MCF 10A (cell line): ENCODE measurements around the gene RDM1. TPM values are rescaled to one million over a fixed set of nuclear protein-coding genes. Genes with fewer than 3 reads are reported as not detected.

Source experiments
- BruUV-seq: library from RNA; stranded (reverse); fragments of 400-500 nt; replicated peaks from 2 replicates; lab custom pipeline; 2021; lab: Mats Ljungman, UMichigan
- CTCF ChIA-PET: fragments of 300-600 bp; sonication (Branson Sonifier 250); formaldehyde crosslinking; extraction: SDS; loops from one replicate; lab custom pipeline; 2021; ENCODE audit warnings: antibody characterized with exemption, inconsistent platforms; lab: Yijun Ruan, JAX
- POLR2A ChIA-PET: fragments of 300-600, 350-650 bp; sonication (Branson Sonifier 250); formaldehyde crosslinking; extraction: SDS; loops from one replicate; lab custom pipeline; 2020; ENCODE audit warnings: antibody characterized with exemption, inconsistent platforms; lab: Yijun Ruan, JAX
- DNase-seq: peaks from one replicate; pipeline ENCODE4 v3.0.0-alpha.2; 2018; ENCODE audit not compliant: unreplicated experiment
- H3K27ac Mint-ChIP-seq: one replicate; pipeline ENCODE4 v1.8.0; 2022; ENCODE audit warnings: mild to moderate bottlenecking, low read depth, mixed read lengths; ENCODE audit not compliant: unreplicated experiment
- H3K27me3 Mint-ChIP-seq: one replicate; pipeline ENCODE4 v1.8.0; 2022; ENCODE audit warnings: mixed read lengths; ENCODE audit not compliant: insufficient read depth, unreplicated experiment
- H3K36me3 Mint-ChIP-seq: one replicate; pipeline ENCODE4 v1.8.0; 2022; ENCODE audit warnings: mild to moderate bottlenecking, moderate library complexity, mixed read lengths; ENCODE audit not compliant: insufficient read depth, unreplicated experiment
- H3K4me1 Mint-ChIP-seq: one replicate; pipeline ENCODE4 v1.8.0; 2022; ENCODE audit warnings: mixed read lengths; ENCODE audit not compliant: insufficient read depth, unreplicated experiment
- H3K4me3 Mint-ChIP-seq: one replicate; pipeline ENCODE4 v1.8.0; 2022; ENCODE audit warnings: mild to moderate bottlenecking, moderate library complexity, mixed read lengths; ENCODE audit not compliant: unreplicated experiment
- H3K9me3 Mint-ChIP-seq: one replicate; pipeline ENCODE4 v1.8.0; 2022; ENCODE audit warnings: mixed read lengths; ENCODE audit not compliant: unreplicated experiment
- intact Hi-C: fragments of 100-400 bp; cut with micrococcal nuclease; formaldehyde crosslinking; loops from 2 replicates; pipeline ENCODE4 v1.14.1; 2022
- total RNA-seq: library from RNA; stranded (reverse); gene quantifications from 2 replicates; pipeline ENCODE4 v1.2.3, GENCODE V29; 2022
- TF ChIP-seq, protein P1 (sequence below): fragments of 200-600 bp; IDR thresholded peaks from one replicate; pipeline ENCODE4 v1.8.0; 2022; ENCODE audit warnings: antibody characterized with exemption, mild to moderate bottlenecking; ENCODE audit not compliant: unreplicated experiment

The RDM1 gene
- total RNA-seq, 1 experiment from 2014 or later, result 2.6 TPM

GRCh38 chr17:35889818-35890773 is 40.5 kb downstream of the RDM1 start:
- Mint-ChIP-seq H3K4me3 (no peak overlapping the region), H3K9me3 (no peaks in the 10 kb centered on the region), H3K4me1 (peaks cover 15% of the 10 kb centered on the region), H3K27ac (peak overlapping the region; percentile 20), H3K36me3 (no peaks in the 10 kb centered on the region), H3K27me3 (no peaks in the 10 kb centered on the region)
- BruUV-seq, result no TSS peak
- intact Hi-C loops, result no loop called here
- CTCF ChIA-PET, result no interaction called here
- POLR2A ChIA-PET, result interaction anchor here (0.7 kb wide), 1 partner anchor 19 kb away, joined by 3 read pairs; no protein-coding TSS in a partner anchor
- DNase-seq, result peak; percentile 79
- TF ChIP-seq, protein P1, sequence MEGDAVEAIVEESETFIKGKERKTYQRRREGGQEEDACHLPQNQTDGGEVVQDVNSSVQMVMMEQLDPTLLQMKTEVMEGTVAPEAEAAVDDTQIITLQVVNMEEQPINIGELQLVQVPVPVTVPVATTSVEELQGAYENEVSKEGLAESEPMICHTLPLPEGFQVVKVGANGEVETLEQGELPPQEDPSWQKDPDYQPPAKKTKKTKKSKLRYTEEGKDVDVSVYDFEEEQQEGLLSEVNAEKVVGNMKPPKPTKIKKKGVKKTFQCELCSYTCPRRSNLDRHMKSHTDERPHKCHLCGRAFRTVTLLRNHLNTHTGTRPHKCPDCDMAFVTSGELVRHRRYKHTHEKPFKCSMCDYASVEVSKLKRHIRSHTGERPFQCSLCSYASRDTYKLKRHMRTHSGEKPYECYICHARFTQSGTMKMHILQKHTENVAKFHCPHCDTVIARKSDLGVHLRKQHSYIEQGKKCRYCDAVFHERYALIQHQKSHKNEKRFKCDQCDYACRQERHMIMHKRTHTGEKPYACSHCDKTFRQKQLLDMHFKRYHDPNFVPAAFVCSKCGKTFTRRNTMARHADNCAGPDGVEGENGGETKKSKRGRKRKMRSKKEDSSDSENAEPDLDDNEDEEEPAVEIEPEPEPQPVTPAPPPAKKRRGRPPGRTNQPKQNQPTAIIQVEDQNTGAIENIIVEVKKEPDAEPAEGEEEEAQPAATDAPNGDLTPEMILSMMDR, result no peak

DNA sequence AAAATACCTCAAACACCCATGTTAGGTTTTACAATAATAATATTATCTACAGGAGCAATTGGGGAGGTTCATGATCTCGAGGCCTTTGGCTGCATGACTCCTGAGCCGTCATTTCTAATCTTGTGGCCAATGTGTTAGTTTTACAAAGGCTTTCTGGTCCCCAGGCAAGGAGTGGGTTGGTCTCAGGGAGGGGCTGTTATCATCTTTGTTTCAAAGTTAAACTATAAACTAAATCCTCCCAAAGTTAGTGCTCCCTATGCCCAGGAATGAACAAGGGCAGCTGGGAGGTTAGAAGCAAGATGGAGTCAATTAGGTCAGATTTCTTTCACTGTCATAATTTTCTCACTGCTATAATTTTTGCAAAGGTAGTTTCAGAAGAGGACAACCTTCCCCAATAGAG is 41.3 kb downstream of the RDM1 start:
- TF ChIP-seq, protein P1, result no peak
- CTCF ChIA-PET, result no interaction called here

GRCh38 chr17:35879773-35880654 is 50.6 kb downstream of the RDM1 start, which contains the start of gene CCL5:
Gene CCL5, minus strand, starts transcription at chr17:35880360.
- no peaks in the 10 kb centered on the region for H3K27me3 Mint-ChIP-seq
- no peak for DNase-seq
- no peak within 1 kb of the TSS for H3K27ac Mint-ChIP-seq
- peaks cover 5% of the 10 kb centered on the region for H3K4me1 Mint-ChIP-seq
- TF ChIP-seq, protein P1, result no peak
- no TSS peak for BruUV-seq
- H3K9me3 Mint-ChIP-seq, result no peaks in the 10 kb centered on the region
- intact Hi-C loops, result no loop called here
- ChIA-PET POLR2A (no interaction called here), CTCF (no interaction called here)
- no peak within 1 kb of the TSS for H3K4me3 Mint-ChIP-seq
- no peaks in the 10 kb centered on the region for H3K36me3 Mint-ChIP-seq

More for the DNA sequence above, 41.3 kb downstream of the RDM1 start:
- H3K4me1 Mint-ChIP-seq, result peaks cover 15% of the 10 kb centered on the region
- no peak overlapping the region for H3K27ac Mint-ChIP-seq
- no peaks in the 10 kb centered on the region for H3K36me3 Mint-ChIP-seq
- POLR2A ChIA-PET, result interaction anchor here (0.7 kb wide), 1 partner anchor 20 kb away, joined by 3 read pairs; no protein-coding TSS in a partner anchor
- no TSS peak for BruUV-seq
- no peaks in the 10 kb centered on the region for H3K27me3 Mint-ChIP-seq
- H3K9me3 Mint-ChIP-seq, result no peaks in the 10 kb centered on the region
- no peak for DNase-seq
- intact Hi-C loops, result no loop called here
- H3K4me3 Mint-ChIP-seq, result no peak overlapping the region
